SK-N-MC (cell line): ENCODE data around the gene AQP1.

ENCODE experiments used
- EZH2 ChIP-seq: fragments of 200-600 bp; sonication (generic); IDR thresholded peaks from one replicate; pipeline ENCODE4 v1.6.1; 2017; ENCODE audit warnings: antibody characterized with exemption
- FOXP2 ChIP-seq: optimal IDR thresholded peaks from 2 replicates; pipeline ENCODE3; 2011; ENCODE audit warnings: mild to moderate bottlenecking, moderate library complexity; ENCODE audit not compliant: insufficient read depth; ENCODE audit errors: extremely low read length, control extremely low read depth
- POLR2AphosphoS5 ChIP-seq: IDR thresholded peaks from 2 replicates; pipeline ENCODE4 v1.6.1; 2012; ENCODE audit warnings: mild to moderate bottlenecking, low read depth, low read length, borderline replicate concordance

- no peak for TF ChIP-seq EZH2
- no peak for TF ChIP-seq POLR2AphosphoS5
- no peak for TF ChIP-seq FOXP2
Measured at GRCh38 chr7:30913821-30914515, 2.3 kb downstream of the AQP1 start.
